ENCODE results near the gene KLRG1.

DNA sequence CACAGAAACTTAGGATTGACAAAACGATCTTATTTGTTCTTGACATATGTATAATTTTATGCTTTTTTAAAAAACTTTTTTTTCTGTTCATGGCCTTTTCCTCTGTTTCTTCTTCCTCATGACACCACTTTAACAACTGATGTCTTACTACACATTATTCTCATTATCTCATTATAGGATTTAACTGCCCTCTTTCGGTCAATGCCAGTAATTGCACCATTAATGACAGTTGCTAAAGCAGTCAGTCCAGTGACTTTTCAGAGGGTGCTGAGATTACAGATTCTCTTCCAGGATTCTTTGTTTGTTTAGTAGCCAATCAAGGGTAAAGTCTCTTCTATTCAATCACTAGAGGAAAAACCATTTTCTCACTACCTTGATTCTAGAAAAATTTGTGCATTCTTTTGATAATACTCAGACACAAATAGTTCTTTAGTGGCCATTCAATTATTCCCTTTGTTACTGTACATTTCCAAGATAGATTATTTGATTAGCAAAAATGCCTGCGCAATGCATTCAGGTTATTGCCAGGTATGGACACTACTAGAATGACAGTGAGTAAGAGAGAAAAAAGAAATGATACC lies 50.1 kb downstream of the KLRG1 start:
- TF ChIP-seq, protein P1, sequence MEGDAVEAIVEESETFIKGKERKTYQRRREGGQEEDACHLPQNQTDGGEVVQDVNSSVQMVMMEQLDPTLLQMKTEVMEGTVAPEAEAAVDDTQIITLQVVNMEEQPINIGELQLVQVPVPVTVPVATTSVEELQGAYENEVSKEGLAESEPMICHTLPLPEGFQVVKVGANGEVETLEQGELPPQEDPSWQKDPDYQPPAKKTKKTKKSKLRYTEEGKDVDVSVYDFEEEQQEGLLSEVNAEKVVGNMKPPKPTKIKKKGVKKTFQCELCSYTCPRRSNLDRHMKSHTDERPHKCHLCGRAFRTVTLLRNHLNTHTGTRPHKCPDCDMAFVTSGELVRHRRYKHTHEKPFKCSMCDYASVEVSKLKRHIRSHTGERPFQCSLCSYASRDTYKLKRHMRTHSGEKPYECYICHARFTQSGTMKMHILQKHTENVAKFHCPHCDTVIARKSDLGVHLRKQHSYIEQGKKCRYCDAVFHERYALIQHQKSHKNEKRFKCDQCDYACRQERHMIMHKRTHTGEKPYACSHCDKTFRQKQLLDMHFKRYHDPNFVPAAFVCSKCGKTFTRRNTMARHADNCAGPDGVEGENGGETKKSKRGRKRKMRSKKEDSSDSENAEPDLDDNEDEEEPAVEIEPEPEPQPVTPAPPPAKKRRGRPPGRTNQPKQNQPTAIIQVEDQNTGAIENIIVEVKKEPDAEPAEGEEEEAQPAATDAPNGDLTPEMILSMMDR (IDR thresholded peaks at IDR 0.05): peak; percentile 63 to 81 (median 74)
- TF ChIP-seq EP300 (IDR thresholded peaks at IDR 0.05) (no peak), POLR2AphosphoS5 (IDR thresholded peaks at IDR 0.05) (no peak)

All from upper lobe of left lung (tissue), 4 donors.